Measurements from ENCODE around the gene PCARE.
"Not testable (repeated sequence)": the region's sequence is repeated elsewhere in the genome, so short reads cannot be mapped to it uniquely, and the experiment has no call there.

The PCARE gene

DNA sequence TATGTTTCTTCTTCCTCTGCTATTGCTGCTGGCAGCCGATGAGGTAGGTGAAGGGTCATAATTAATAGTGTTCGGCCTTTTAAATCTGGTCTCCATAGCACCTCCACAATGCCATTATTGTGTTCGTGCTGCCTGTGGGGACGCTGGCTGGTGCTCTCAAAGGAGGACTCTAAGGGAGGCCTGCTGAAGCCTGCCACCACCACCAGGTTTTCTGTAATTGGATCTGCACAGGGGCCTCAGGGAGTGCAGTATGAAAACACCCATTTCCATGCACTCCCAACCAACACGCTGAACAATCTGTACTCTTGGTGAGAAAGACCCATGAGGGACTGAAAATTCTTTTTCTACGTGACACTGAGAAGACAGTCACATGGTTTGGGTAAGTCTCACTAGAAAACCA lies 23.2 kb upstream of the PCARE start:
- no peak for DNase-seq

DNA sequence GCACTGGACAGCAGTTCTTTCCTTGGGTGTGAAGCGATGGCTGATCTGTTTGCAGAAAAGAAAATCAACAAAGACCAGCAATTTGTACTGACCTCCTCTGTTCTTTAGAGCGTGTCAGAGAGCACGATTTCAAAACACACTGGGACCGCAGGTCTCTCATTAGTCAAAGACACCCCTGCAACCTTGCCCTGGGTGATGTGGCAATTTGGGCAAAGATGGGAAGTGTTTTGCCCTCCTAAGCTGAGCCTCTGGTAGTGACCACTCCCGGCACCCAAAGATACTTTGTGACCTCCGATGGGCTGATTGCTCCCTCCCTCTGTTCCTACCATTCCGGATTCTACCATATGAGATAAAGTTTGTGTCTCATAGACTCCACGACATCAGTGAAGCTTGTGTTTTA lies 22.6 kb upstream of the PCARE start:
- no peak for DNase-seq

DNA sequence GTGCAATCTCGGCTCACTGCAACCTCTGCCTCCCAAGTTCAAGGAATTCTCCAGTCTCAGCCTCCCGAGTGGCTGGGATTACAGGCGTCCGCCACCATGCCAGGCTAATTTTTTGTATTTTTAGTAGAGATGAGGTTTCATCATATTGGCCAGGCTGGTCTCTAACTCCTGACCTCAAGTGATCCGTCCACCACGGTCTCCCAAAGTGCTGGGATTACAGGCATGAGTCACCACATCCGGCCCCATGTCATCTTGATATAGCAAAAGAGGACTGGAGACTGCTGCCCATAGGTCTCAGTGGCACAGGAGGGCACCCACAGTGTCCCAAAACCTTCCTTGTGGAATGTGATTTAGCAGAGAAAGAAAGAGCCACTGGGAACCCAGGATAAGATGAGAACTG lies 16.0 kb upstream of the PCARE start:
- DNase-seq: not testable (repeated sequence)

GRCh38 chr2:29084554-29084953 lies 10.2 kb upstream of the PCARE start:
- DNase-seq: no peak

- no peak for DNase-seq
Measured at GRCh38 chr2:29082804-29083495, 8.6 kb upstream of the PCARE start.

DNA sequence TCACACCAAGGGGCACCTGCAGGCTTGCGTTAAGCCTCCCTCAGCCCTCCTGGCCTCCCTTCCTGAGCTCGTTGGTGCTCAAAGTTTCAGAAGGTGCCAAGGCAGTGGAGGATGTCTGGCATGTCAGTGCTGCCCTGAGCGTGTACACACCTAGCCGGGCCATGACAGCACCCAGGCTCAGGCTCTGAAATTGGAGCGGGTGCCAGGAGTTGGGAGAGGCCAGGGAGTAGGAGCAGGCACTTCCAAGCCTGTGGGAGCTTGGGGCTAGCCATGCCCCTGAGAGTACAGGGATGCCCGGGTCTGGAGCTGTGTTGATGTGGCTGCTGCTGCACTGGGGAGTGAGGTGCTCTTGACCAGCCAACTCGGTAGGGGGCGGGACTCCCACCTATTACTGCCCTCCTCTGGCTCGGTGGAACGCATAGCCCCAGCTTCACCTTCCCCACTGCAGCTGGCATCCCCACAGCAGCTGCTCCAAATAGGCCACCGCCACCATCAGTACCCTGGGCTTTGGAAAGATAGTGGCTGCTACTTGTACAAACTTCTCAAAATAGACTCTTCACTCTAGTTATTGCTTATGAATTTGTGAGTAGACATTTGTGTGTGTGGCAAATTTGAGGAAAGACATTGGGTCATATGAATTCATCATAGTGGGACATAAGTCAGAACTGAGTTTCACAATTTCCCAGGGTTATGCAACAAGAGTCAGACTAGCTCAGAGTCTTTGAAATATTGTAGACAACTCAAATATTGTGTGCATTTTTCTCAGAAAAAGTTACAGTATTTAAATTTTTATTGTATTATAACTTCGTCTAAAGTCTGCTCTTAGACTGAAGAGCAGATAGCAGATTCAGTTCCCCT lies 6.8 kb upstream of the PCARE start:
- no peak for DNase-seq

DNA sequence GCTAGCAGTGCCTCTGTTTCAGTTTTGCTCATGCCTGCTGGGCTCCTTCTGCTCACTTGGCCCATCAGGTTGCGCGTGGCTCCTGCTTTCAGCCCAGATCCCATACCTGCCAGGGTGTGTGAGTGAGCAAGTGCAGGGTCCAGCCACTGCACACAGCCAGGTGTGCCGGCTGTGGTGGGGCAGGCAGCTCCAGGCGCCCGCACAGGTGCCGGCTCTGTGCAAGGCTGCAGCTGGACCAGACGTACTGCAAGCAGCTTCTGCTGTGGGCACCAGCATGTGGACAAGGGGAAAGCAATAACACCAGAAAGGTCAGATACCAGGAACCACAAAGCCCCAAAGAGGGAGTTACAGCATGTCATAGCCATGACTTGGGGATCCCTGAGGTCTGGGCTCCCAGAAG lies 5.6 kb upstream of the PCARE start:
- no peak for DNase-seq

GRCh38 chr2:29075894-29076705 lies 1.8 kb upstream of the PCARE start:
- DNase-seq: peak in 42 of 51 donors; percentile 15 to 93 (median 62)

DNA sequence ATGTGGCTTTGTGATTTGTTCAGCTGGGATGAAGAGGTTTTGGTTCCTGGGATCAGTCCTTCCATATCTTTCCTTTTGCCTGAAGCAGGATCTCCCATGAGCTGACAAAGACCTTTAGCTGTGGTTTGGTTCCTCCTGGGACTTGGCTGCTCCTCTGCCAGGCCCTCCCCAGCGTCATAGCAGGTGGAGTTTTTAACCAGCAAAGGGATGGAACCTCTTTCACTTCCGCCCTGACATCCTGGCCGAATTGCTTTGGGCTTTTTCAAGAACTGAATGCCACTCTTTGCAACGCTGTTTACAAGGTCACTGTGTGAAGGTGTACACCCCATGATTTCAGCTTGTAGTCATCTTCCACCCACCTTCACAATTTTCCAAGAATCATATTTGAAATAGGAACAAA lies 390 bp downstream of the PCARE start:
- no peak for DNase-seq

GRCh38 chr2:29072971-29073725 lies 1.2 kb downstream of the PCARE start:
- DNase-seq: no peak

GRCh38 chr2:29072251-29072650 lies 2.1 kb downstream of the PCARE start:
- DNase-seq: no peak

- DNase-seq: no peak
Measured at GRCh38 chr2:29071032-29071975, 3.0 kb downstream of the PCARE start.

DNA sequence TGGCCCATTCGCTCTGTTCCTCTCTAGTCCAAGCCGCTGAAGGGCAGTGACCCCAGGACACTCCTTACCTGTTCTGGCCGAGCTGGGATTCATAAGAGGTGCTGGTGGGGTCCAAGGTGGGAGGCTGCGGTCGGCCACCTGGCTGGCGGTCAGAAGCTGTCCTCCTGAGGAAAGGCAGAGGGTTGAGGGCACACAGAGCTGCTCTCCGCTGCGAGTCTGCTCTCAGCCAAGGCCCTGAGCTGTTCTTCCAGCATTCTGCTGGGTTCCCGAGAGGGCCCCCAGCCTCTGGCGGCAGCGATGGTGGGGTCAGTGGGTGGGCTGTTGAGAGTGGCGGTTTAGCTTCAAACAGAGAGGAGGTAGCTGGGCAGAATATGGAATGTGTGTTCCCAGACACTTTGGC lies 3.8 kb downstream of the PCARE start:
- DNase-seq: no peak

GRCh38 chr2:29068513-29068912 lies 5.8 kb downstream of the PCARE start:
- no peak for DNase-seq

DNA sequence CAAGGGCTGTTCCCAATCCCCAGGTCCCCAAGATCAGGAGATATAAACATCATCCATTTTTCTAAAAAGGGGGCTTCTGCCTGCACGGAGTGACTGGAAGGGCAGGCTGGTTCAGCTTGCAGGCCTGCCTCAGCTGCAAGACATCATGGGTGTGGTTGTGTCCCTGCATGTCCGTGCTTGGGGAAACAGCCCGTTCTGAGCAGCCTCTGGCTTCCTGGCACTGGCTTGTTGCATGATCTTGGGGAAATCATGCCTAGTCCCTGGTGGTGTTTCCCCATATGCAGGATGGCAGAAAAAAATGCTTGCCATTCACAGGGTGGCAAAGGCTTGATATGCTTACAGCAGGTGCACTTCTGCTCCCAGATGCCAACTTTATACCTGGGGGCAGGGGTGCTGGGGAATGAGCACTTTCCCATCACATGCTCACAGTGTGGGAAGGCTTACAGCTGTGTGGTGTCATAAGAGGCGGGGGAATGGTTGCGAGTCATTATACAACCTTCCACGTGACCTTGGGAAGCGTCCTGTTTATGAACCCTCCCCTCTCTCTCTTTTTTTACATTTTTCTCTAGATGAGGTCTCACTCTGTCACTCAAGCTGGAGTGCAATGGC lies 7.2 kb downstream of the PCARE start:
- no peak for DNase-seq

DNA sequence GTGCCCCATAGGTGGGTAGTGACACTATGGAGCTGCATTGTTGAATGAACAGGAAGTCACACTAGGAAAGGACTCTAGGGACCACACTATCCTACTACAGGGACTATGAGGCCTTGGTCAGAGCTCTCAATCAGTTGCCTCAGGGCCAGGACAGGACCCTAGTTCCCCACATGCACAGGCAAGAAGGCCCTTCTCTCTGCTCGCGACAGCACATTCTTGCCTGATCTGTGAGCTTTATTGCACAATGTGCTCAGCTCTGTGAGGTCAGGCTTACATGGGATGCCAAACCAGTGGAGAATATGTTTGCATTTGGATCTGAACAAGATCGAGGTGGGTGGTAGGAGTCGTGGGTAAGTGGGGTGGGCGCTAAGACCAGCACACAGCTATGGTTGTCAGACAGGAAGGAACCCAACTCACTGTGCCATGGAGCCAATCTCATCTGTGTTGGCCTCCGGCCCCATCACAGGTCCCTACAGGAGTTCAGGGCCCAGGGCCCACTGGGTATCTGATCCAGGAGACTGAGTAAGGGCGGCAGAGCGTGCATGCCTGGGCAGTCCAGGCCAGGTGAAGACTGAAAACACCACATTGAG lies 8.0 kb downstream of the PCARE start:
- no peak for DNase-seq

- DNase-seq: peak in 43 of 51 donors; percentile 13 to 85 (median 54)
Measured at GRCh38 chr2:29065068-29065811, 9.1 kb downstream of the PCARE start.

GRCh38 chr2:29064746-29065067 lies 9.6 kb downstream of the PCARE start:
- DNase-seq: peak in 1 of 51 donors; percentile 51

- DNase-seq: no peak
Measured at GRCh38 chr2:29064346-29064715, 10.0 kb downstream of the PCARE start.
